K562 (cell line): ENCODE measurements around the gene FYTTD1. TPM values are rescaled to one million over a fixed set of nuclear protein-coding genes. Genes with fewer than 3 reads are reported as not detected.

Experiments used
- ATAC-seq: fragments of 200-7000 bp; cut with Tn5 transposase; 3 replicates; pipeline ENCODE4 v1.9.1; 2020; ENCODE audit warnings: moderate library complexity
- BruUV-seq: library from RNA; stranded (reverse); fragments of 400-500 nt; replicated peaks from 2 replicates; lab custom pipeline; 2021; lab: Mats Ljungman, UMichigan
- CTCF ChIA-PET: fragments of 300-600 bp; formaldehyde crosslinking; extraction: SDS; loops from one replicate; lab custom pipeline; 2021; ENCODE audit warnings: low intra/inter-chr PET ratio; lab: Yijun Ruan, JAX
- POLR2A ChIA-PET: fragments of 300-600, 350-650 bp; sonication (Branson Sonifier 250); formaldehyde crosslinking; extraction: SDS; loops from one replicate; lab custom pipeline; 2021; ENCODE audit warnings: antibody characterized with exemption, inconsistent platforms; lab: Yijun Ruan, JAX
- DNase-seq, 4 experiments: peaks; one replicate each; pipeline versions ENCODE4 v3.0.0 to v3.0.0-alpha.2; 2011 to 2018; ENCODE audit warnings: low spot score in 3 of 4, mixed read lengths in 3 of 4; ENCODE audit errors: extremely low read depth in 1 of 4
- FAIRE-seq: peaks from 2 replicates; lab custom pipeline; 2011; peaks lifted over from hg19 to GRCh38; lab: Jason Lieb, UNC
- H2AFZ ChIP-seq: 2 replicates; pipeline ENCODE4 v1.6.0; 2011; ENCODE audit warnings: low read depth, low read length, control low read depth, inconsistent platforms
- H3K27ac ChIP-seq: fragments of 200-600 bp; 3 replicates; pipeline ENCODE4 v1.8.0; 2011; ENCODE audit warnings: low read depth, mild to moderate bottlenecking, control low read depth, inconsistent platforms, low read length, moderate library complexity, mixed read lengths; ENCODE audit errors: extremely low read depth
- H3K27me3 ChIP-seq, 2 experiments: fragments of 300-600 bp in 1 of 2; 2 replicates in 1 of 2; 3 replicates in 1 of 2; pipeline versions ENCODE4 v1.6.0 to v1.8.0; 2011; ENCODE audit warnings: inconsistent platforms in 2 of 2, low read length in 2 of 2, mild to moderate bottlenecking in 1 of 2, mixed read lengths in 1 of 2, moderate library complexity in 1 of 2; ENCODE audit not compliant: control insufficient read depth in 2 of 2, insufficient read depth in 2 of 2
- H3K36me3 ChIP-seq: fragments of 300-600 bp; 3 replicates; pipeline ENCODE4 v1.8.0; 2011; ENCODE audit warnings: mild to moderate bottlenecking, low read length, inconsistent platforms; ENCODE audit not compliant: control insufficient read depth, insufficient read depth
- H3K4me1 ChIP-seq, 2 experiments: fragments of 200-600 bp in 1 of 2; replicated peaks in 1 of 2; 2 replicates in 1 of 2; 3 replicates in 1 of 2; pipeline versions ENCODE4 v1.5.1 to v1.8.0; 2011; ENCODE audit warnings: inconsistent platforms in 2 of 2, low read length in 2 of 2, mild to moderate bottlenecking in 1 of 2, mixed read lengths in 1 of 2, moderate library complexity in 1 of 2; ENCODE audit not compliant: control insufficient read depth in 2 of 2, insufficient read depth in 2 of 2
- H3K4me2 ChIP-seq: 2 replicates; pipeline ENCODE4 v1.6.1; 2011; ENCODE audit warnings: low read length, control low read depth, inconsistent platforms, mixed read lengths; ENCODE audit not compliant: insufficient read depth
- H3K4me3 ChIP-seq: fragments of 200-600 bp; sonication (generic), shearing (Covaris generic); 2 replicates; pipeline ENCODE4 v1.5.1; 2016; ENCODE audit warnings: control low read depth, inconsistent platforms
- H3K79me2 ChIP-seq: fragments of 200-600 bp; 3 replicates; pipeline ENCODE4 v1.8.0; 2011; ENCODE audit warnings: low read length, inconsistent platforms; ENCODE audit not compliant: control insufficient read depth, insufficient read depth
- H3K9ac ChIP-seq, 2 experiments: 2 replicates each; pipeline versions ENCODE4 v1.6.0 to v1.6.1; 2011; ENCODE audit warnings: low read depth in 2 of 2, low read length in 2 of 2, control low read depth in 1 of 2, inconsistent platforms in 1 of 2, mild to moderate bottlenecking in 1 of 2, mixed read lengths in 1 of 2; ENCODE audit not compliant: insufficient read depth in 1 of 2
- H3K9me1 ChIP-seq: one replicate; pipeline ENCODE4 v1.6.0; 2011; ENCODE audit warnings: inconsistent platforms, mild to moderate bottlenecking, low read length, moderate library complexity; ENCODE audit not compliant: control insufficient read depth, insufficient read depth
- H3K9me3 ChIP-seq: replicated peaks from 2 replicates; pipeline ENCODE4 v1.5.1; 2011; ENCODE audit warnings: low read depth, low read length, inconsistent platforms; ENCODE audit not compliant: control insufficient read depth, insufficient read depth
- H4K20me1 ChIP-seq: replicated peaks from 2 replicates; pipeline ENCODE4 v1.6.1; 2011; ENCODE audit warnings: low read length, inconsistent platforms, mixed read lengths; ENCODE audit not compliant: control insufficient read depth, insufficient read depth
- ARID1B ChIP-seq: fragments of 450-650 bp; IDR thresholded peaks from 2 replicates; pipeline ENCODE4 v1.6.1; 2016; ENCODE audit warnings: antibody characterized with exemption, mild to moderate bottlenecking, inconsistent platforms
- CXXC5 ChIP-seq: fragments of 250-450 bp; sonication (Bioruptor Pico); IDR thresholded peaks from 2 replicates; pipeline ENCODE4 v1.8.0; 2022; ENCODE audit warnings: inconsistent platforms, mild to moderate bottlenecking, moderate library complexity
- FOXJ3 ChIP-seq: sonication (generic); formaldehyde crosslinking; IDR thresholded peaks from 2 replicates; pipeline ENCODE4 v1.4.0; 2020; ENCODE audit warnings: mild to moderate bottlenecking, missing genetic modification reagents
- HNRNPUL1 ChIP-seq: fragments of 200-400 bp; formaldehyde crosslinking; IDR thresholded peaks from 2 replicates; pipeline ENCODE4 v1.6.1; 2017; ENCODE audit warnings: low read length
- IRF2 ChIP-seq: sonication (generic); formaldehyde crosslinking; IDR thresholded peaks from 2 replicates; pipeline ENCODE4 v1.8.1; 2022; ENCODE audit warnings: mild to moderate bottlenecking, missing genetic modification reagents
- JUN ChIP-seq, 2 experiments: sonication (generic) in 1 of 2; formaldehyde crosslinking in 1 of 2; IDR thresholded peaks; 2 replicates each; pipeline versions ENCODE4 v1.6.1 to v1.8.0; 2012 to 2022; ENCODE audit warnings: borderline replicate concordance in 2 of 2, mild to moderate bottlenecking in 2 of 2, improper control_type of control experiment in 1 of 2, low read depth in 1 of 2, low read length in 1 of 2, missing genetic modification reagents in 1 of 2
- KDM1A ChIP-seq, 2 experiments: fragments of 450-650 bp; IDR thresholded peaks; 2 replicates each; pipeline ENCODE4 v1.6.1; 2016; ENCODE audit warnings: mild to moderate bottlenecking in 2 of 2
- KLF1 ChIP-seq: fragments of 450-650 bp; IDR thresholded peaks from 2 replicates; pipeline ENCODE4 v1.6.1; 2016; ENCODE audit warnings: missing genetic modification characterization, missing compliant biosample characterization
- MTA1 ChIP-seq: fragments of 450-650 bp; IDR thresholded peaks from 2 replicates; pipeline ENCODE4 v1.6.1; 2017; ENCODE audit warnings: borderline replicate concordance
- PCBP2 ChIP-seq: fragments of 200-400 bp; formaldehyde crosslinking; IDR thresholded peaks from 2 replicates; pipeline ENCODE4 v1.6.1; 2018; ENCODE audit warnings: low read length, low read depth, mild to moderate bottlenecking, moderate library complexity; ENCODE audit not compliant: poor library complexity, severe bottlenecking
- RCOR1 ChIP-seq, 2 experiments: IDR thresholded peaks; 2 replicates each; pipeline ENCODE4 v1.6.1; 2012; ENCODE audit warnings: low read depth in 2 of 2, low read length in 2 of 2, borderline replicate concordance in 1 of 2, improper control_type of control experiment in 1 of 2
- SLC30A9 ChIP-seq: fragments of 250-450 bp; sonication (Bioruptor Pico); IDR thresholded peaks from 2 replicates; pipeline ENCODE4 v1.8.0; 2022; ENCODE audit warnings: mild to moderate bottlenecking, moderate library complexity
- ZNF232 ChIP-seq: sonication (generic); formaldehyde crosslinking; IDR thresholded peaks from 2 replicates; pipeline ENCODE4 v1.8.0; 2022; ENCODE audit warnings: mild to moderate bottlenecking, missing genetic modification reagents
- ZNF408 ChIP-seq: fragments of 250-450 bp; sonication (Bioruptor Pico); IDR thresholded peaks from 2 replicates; pipeline ENCODE4 v1.4.0; 2020; ENCODE audit warnings: low read depth, mild to moderate bottlenecking, moderate library complexity
- WGBS: fragments of 100-300 bp; shearing (Covaris generic); methylation state at CpG from one replicate; pipeline ENCODE4 v1.1.6; 2016; ENCODE audit warnings: low coverage, mixed read lengths; ENCODE audit not compliant: insufficient coverage; ENCODE audit errors: missing lambda C conversion rate; 5-methylcytosine and 5-hydroxymethylcytosine counted together
- in situ Hi-C: fragments of 300-500 bp; cut with MboI; formaldehyde crosslinking; loops from 4 replicates; pipeline ENCODE4 v1.15.0; 2018; ENCODE audit warnings: inconsistent platforms, mixed read lengths
- intact Hi-C: fragments of 100-400 bp; cut with micrococcal nuclease; formaldehyde crosslinking; loops from 2 replicates; pipeline ENCODE4 v1.14.2; 2022
- polyA plus RNA-seq, 8 experiments: library from polyadenylated mRNA; depleted of rRNA in 4 of 8; stranded (reverse) in 5 of 8; unstranded in 3 of 8; fragments of >200 nt; fragmentation: Nextera tagmentation in 2 of 8; fragmentation: Illumina TruSeq in 1 of 8; extraction: Ambion mirVana in 2 of 8; extraction: Trizol in 1 of 8; gene quantifications; 2 replicates each; pipeline versions ENCODE4 v1.2.1 to v1.2.3, GENCODE V29; 2011 to 2014; ENCODE audit warnings: inconsistent platforms in 1 of 8, missing spikeins in 1 of 8
- total RNA-seq, 7 experiments: library from RNA; depleted of rRNA in 6 of 7; stranded (reverse); fragments of >200 nt in 6 of 7; fragmentation: Illumina TruSeq in 2 of 7; extraction: Trizol in 2 of 7; gene quantifications; 2 replicates each; pipeline versions ENCODE4 v1.2.1 to v1.2.3, GENCODE V29; 2011 to 2021; ENCODE audit warnings: low replicate concordance in 1 of 7
- TF ChIP-seq, protein P1 (sequence below): sonication (generic); formaldehyde crosslinking; IDR thresholded peaks from 2 replicates; pipeline ENCODE4 v1.9.0; 2022; ENCODE audit warnings: mild to moderate bottlenecking, missing genetic modification reagents
- TF ChIP-seq, protein P2 (sequence below): IDR thresholded peaks from 2 replicates; pipeline ENCODE4 v1.6.1; 2014; ENCODE audit warnings: antibody characterized with exemption

Gene FYTTD1
- total and polyA plus RNA-seq, 9 of the 15 experiments (the other 6 are each of a cell fraction or from before 2014, with no cell fraction given): 35.7 to 106 (median 76.3) TPM

DNA sequence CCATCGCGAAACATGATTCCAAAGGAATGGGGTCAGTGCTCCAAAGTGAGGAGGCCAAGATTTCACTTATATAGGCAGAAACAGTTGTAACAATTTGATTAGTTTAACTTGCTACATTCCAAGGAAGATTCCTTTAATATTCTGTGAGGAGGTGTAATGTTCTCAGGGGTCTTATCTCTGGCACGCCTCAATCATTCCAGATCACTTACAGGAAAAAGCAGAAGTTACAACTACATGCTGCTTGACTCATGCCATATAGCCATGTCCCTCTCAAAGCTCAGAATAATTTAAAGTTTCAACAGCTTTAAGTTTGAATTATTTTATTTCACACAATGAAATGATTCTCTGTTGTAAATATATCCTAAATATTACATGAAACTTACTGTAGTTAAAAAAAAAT, 3.5 kb upstream of the FYTTD1 start (continued):
- TF ChIP-seq PCBP2 (no peak), ZNF232 (no peak), CXXC5 (peak; percentile 14; the same call in 1 of the 2 replicates), RCOR1 (IDR thresholded peaks at IDR 0.05; ENCODE audit: borderline replicate concordance in 1 of 2, low read depth in 2 of 2, low read length in 2 of 2) (peak in 1 of 2 experiments; percentile 49; a peak in 1 of 4 replicates), MTA1 (no peak), SLC30A9 (no peak), HNRNPUL1 (no peak), ARID1B (peak; percentile 51), FOXJ3 (CRISPR knock-in tag) (no peak)
- TF ChIP-seq, protein P1, sequence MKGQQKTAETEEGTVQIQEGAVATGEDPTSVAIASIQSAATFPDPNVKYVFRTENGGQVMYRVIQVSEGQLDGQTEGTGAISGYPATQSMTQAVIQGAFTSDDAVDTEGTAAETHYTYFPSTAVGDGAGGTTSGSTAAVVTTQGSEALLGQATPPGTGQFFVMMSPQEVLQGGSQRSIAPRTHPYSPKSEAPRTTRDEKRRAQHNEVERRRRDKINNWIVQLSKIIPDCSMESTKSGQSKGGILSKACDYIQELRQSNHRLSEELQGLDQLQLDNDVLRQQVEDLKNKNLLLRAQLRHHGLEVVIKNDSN (CRISPR knock-in tag): no peak

DNA sequence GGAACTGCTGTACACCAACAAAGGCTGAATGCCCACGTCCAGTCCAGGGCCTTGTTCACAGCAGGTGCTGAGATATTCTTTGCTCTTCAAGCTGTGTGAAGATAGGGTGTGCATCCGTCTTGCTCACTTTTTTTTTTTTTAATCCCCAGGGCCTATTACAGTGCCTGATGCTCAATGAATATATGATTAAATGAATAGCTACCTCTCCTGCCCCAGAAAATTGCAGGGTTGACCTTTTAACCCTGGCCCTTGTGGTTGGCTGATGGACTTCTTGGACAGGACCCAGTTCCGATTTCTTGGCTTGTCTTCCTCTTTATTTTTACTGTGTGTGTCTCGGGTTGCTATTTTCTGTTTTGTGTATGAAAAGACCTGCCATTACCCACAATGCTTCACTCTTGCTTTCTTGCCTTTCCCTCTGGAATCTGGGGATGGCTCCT, 2.9 kb upstream of the FYTTD1 start:
- intact Hi-C loops (no loop called here), in situ Hi-C loops (no loop called here)
- no peak overlapping the region for H3K4me3 ChIP-seq
- FAIRE-seq (no peak), DNase-seq (peak in 2 of 4 experiments; percentile 14 to 57), ATAC-seq (no peak)
- BruUV-seq: no TSS peak
- peaks cover 23 to 27% of the 10 kb centered on the region in 2 experiments; a peak in 4 of 5 replicates for H3K4me1 ChIP-seq
- peaks cover 18% of the 10 kb centered on the region for H3K79me2 ChIP-seq
- no peaks in the 10 kb centered on the region for H3K27me3 ChIP-seq
- no peaks in the 10 kb centered on the region; the same call in 1 of the 2 replicates for H4K20me1 ChIP-seq
- peak overlapping the region; percentile 35; the same call in 1 of the 3 replicates for H3K27ac ChIP-seq
- 9% methylated on average over 4 of the region's 4 CpGs for WGBS
- no peaks in the 10 kb centered on the region for H3K36me3 ChIP-seq
- no peaks in the 10 kb centered on the region for H3K9me3 ChIP-seq
- H2AFZ ChIP-seq: peak overlapping the region; percentile 32; the same call in 1 of the 2 replicates
- POLR2A ChIA-PET: interaction anchor here (0.8 kb wide), 1 partner anchor 27 kb away, joined by 3 read pairs; no protein-coding TSS in a partner anchor
- H3K9me1 ChIP-seq: no peaks in the 10 kb centered on the region
- no peak overlapping the region for H3K9ac ChIP-seq
- H3K4me2 ChIP-seq: no peak overlapping the region
- CTCF ChIA-PET: no interaction called here
- 0 out of 2 replicates have a peak, but pooled peaks have one; percentile 1 for TF ChIP-seq JUN (IDR thresholded peaks at IDR 0.05; ENCODE audit: borderline replicate concordance, low read depth, low read length)
- TF ChIP-seq JUN (CRISPR knock-in tag; IDR thresholded peaks at IDR 0.05; ENCODE audit: borderline replicate concordance): no peak
- TF ChIP-seq KLF1: no peak
- peak; percentile 56 to 58; a peak in 3 of 4 replicates for TF ChIP-seq KDM1A (IDR thresholded peaks at IDR 0.05)
- no peak for TF ChIP-seq FOXJ3 (CRISPR knock-in tag)
- TF ChIP-seq IRF2 (CRISPR knock-in tag): no peak
- TF ChIP-seq, protein P2, sequence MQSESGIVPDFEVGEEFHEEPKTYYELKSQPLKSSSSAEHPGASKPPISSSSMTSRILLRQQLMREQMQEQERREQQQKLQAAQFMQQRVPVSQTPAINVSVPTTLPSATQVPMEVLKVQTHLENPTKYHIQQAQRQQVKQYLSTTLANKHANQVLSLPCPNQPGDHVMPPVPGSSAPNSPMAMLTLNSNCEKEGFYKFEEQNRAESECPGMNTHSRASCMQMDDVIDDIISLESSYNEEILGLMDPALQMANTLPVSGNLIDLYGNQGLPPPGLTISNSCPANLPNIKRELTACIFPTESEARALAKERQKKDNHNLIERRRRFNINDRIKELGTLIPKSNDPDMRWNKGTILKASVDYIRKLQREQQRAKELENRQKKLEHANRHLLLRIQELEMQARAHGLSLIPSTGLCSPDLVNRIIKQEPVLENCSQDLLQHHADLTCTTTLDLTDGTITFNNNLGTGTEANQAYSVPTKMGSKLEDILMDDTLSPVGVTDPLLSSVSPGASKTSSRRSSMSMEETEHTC: no peak
- no peak for TF ChIP-seq ZNF408 (CRISPR knock-in tag)
